ENCODE results near the gene C2orf49.

The C2orf49 gene

DNA sequence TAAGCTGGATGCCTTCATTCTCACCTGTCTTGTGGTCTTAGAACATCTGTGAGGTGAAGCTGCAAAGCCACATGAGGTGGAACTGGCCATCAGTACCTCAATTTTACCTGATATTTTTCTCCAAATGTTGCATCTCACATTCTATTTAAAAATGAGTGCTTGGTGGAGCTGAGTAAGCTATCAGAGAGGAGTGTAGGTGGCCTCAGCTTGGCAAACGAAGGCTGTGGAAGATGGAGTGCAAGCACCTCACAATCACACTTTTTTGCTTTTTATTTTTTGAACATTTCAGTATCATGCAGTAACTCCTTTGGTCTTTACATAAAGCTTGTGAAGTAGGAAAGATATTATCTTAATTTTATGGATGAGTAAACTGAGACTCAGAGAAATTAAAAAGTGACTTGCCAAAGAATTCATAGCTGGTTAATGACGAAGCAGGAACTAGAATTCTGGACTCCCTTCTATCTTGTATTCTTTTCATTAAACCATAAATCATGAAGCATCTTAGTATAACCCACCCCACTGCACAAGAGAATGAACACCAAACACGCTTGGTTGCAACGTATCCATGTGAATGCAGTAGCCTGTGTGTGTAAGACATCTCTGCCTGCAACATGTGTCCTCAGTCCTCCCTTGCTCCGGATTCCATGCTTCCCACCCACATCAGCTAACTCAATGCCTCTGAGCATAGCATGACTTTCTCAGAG is 27.2 kb downstream of the C2orf49 start:
- no peak for DNase-seq

DNA sequence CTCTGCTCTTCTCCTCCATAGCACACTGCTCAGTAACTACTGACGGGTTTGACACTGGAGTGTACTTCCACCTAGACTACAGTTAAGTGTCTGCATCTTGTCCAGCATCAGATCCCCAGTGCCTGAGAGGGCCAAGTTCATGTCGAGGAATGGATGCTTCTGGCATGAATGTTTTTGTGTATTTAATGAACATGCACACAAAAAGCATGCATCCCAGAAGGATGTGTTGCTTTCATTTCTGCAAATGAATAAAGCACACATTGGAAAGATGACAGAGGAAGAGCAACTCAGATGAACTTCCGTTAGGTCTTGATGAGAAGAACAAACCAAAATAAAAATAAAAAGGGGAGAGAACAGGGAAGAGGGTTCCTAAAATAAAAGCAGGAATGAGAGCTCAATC is 27.9 kb downstream of the C2orf49 start:
- DNase-seq, result no peak

DNA sequence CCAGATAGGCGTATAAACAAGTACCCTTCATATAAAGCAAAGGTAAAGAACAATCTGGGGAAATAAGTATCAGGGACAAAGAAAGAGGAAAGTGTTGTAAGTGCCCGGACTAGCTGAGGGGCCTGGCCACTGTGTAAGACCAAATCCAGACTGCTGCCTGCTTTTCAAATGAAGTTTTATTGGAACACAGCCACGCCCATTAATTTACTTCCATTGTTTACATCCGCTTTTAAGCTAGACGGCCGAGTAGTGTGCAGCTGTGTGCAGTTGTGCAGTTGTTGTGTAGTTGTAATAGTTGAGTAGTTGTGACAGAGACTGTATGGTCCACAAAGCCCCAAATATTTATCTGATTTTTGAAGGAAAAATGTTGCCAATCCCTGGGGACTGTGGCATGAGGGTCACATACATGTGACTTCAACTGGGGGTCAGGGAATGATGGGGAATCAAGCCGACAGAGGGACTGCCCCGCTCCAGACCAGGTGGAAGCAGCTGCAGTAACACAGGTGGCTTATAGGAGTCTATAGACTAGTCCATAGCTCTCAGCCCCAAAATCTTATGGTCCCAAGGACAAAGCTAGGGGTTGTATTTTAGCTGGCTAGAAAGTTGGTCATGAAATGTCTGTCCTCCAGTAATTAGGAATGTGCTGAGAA is 31.5 kb downstream of the C2orf49 start:
- no peak for DNase-seq

DNA sequence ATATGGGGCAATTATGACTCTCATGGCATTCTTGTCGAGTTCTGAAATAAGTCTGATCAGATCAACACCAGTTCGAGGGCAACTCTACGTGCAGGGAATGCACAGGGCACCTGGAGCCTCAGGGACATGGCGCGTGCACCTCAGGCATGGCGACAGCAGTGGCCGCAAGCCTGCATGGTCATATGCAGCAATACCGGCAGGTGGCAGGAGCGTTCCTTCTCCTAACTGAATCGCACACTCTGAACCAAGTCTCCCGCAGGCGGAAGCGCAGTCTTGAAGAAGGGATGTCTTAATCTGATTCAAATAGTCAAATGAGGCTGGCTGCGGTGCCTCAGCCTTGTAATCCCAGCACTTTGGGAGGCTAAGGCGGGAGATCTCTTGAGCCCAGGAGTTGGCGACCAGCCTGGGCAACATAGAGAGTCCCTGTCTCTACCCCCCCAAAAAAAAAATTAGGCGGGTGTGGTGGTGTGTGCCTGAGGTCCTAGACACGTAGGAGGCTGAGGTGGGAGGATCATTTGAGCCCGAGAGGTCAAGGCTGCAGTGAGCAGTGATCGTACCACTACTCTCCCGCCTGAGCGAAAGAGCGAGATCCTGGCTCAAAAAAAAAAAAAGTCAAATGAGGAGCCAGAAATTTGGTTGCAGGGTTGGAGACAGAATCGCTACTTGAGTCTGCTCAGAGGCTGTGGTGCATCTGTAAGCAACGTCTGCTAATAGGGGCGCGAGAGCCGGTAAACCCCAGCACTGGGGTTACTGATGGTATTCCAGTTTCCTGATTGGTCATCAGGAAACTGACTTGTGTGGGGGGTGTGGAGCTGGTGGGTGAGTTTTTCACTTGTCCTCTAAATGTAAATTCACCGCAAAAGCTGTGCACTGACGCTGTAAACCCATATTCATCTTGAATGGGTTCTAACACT is 32.7 kb downstream of the C2orf49 start:
- DNase-seq, result peak; percentile 20 to 72

DNA sequence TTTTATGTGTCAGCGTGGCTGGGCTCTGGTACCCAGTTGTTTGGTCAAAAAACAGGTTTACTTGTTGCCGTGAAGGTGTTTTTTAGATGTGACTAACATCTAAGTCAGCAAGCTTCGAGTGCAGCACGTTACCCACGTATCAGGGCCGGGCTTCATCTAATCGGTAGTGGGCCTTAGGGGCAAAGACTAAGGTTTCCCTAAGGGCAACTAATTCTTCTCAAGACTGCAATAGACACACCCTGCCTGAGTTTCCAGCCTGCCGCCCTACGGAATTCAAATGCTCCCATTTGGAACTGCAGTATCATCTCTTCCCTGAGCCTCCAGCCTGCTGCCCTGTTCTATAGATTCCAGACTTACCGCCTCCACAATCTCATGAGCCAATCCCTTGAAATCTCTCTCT is 33.8 kb downstream of the C2orf49 start:
- no peak for DNase-seq

DNA sequence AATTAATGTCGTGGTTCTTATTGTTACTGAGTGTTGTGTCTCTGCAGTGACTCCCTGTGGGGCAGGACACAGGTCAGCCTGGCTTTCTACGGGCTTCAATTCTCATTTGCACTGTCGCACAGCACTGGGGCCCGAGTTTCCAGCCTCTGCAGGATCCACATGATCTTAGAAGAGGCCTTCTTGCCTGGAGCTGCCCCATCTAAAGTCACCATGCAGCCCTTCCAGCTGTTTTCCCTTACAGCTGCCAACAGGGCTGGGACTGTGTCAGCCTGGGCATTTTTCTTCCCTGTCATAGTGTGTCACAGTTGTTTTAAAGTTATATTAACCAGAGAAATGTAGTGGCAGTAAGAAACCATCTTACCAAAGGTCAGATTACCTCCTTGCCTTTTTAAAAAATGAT is 34.5 kb downstream of the C2orf49 start:
- DNase-seq, result no peak

DNA sequence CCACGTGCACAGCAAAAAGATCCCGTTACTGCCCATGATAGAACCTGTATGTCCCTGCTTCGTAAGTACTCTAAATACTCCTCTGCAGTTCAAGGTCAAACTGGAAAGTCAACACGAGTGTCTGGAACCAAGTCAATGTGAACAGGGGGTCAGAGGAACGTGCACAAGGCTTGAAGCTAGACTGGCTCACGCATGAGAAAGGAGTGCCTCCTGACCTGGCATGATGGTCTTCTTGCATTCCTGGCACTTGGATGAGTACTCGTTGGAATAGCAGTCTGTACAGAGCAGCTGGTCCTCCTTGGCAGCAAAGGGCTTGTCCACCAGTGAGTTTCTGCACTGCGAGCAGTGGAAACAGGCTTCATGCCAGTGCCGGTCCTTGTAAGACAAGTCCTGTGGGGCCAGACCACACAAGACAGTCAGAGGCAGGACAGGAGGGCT is 36.0 kb downstream of the C2orf49 start:
- DNase-seq, result peak in 1 of 2 experiments; percentile 74

DNA sequence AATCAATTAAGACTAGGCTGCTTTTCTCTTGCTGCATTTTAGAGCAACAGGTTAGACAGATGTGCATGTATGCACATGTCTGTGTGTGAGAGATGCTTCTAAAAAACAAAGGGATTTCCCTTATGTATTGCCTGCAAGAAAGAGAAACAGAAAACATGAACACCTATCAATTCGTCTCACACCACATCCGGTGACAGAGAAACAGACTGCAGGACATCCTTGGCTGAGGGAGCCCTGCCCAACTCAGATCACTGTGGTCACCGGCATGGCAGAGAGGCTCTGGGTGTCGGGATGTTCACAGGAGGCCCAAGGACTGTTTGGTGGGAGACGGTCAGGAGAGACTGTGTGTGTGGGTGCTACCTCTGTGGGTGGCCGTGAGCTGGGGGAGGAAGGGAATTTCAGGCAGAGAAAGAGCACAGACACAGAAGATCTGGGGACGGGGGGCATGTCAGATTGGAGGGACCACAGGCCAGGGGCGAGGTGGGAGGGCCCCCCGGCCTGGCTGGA is 36.6 kb downstream of the C2orf49 start:
- DNase-seq, result no peak

DNA sequence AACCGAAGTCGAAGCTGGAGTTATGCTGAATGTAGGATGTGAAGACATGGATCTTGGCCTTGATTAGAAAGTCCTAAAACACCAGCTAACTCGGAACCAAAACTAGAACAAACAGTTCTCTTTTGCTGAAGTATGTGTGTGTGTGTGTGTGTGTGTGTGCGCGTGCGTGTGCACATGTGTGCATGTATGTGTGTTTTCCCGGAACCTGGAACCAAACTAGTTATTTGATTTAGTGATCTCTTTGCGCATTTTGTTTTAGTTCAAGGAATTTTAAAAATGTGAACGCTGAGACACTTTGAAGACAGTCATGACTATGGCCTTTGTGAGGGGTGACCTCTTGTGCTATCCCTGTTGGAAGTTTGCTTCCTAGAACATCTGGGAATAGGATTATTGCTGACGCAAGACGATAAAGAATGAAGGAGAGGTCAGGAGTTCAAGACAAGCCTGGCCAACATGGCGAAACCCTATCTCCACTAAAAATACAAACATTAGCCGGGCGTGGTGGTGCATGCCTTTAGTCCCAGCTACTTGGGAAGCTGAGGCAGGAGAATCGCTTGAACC is 37.7 kb downstream of the C2orf49 start:
- no peak for DNase-seq

DNA sequence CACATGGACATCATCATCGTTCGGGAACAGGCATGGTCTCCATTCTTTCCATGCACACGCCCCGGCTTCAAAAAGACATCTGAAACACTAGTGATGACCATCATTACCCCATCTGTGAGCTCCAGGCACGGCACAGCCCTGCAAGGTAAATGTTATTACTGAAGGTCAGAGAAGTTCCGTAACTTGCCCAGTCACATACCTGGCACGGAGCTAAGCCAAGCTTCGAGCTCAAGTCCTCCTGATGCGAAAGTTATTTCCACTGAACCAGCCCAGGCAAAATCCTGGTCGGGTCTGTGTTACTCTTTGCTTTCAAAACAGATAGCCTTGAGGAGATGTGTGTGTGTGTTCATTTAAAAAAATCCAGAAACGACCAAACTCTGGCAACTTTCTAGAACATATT is 38.7 kb downstream of the C2orf49 start:
- DNase-seq, result no peak

DNA sequence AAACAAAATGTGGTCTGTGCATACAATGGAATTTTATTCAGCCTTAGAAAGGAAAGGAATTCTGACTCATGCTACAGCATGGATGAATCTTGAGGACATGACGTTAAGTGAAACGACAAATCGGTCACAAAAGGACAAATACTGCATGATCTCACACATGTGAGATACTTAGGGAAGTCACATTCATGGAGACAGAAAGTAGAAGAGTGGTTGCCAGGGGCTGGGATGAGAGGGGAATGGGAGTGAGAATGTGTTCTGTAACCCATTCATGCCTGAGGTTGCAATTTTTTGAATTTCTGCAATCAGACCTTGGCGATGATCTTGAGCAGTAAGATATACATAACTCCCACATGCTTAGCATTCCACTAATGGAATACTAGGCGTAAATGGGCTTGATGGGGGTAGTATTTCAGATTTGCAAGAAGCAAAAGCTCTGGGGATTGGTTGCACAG is 39.5 kb downstream of the C2orf49 start:
- no peak for DNase-seq

DNA sequence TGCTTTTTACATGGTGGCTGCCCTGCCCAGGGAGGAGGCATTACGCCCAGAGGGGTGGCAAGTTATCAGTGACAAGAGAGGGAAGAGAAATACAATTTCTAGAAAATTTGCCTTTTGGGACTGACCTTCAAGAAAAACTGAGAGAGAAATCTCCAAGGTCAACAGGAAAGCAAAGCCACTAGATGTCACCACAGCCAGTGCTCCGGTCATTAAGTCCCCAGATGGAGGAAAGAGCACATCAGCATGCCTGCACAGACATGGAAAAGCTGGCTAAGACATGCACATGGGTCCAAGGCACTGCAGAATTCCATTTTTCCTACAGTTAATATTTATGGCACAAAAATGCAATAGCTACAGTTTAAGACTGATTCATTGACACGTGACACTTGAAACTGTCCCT is 40.5 kb downstream of the C2orf49 start:
- DNase-seq, result no peak

DNA sequence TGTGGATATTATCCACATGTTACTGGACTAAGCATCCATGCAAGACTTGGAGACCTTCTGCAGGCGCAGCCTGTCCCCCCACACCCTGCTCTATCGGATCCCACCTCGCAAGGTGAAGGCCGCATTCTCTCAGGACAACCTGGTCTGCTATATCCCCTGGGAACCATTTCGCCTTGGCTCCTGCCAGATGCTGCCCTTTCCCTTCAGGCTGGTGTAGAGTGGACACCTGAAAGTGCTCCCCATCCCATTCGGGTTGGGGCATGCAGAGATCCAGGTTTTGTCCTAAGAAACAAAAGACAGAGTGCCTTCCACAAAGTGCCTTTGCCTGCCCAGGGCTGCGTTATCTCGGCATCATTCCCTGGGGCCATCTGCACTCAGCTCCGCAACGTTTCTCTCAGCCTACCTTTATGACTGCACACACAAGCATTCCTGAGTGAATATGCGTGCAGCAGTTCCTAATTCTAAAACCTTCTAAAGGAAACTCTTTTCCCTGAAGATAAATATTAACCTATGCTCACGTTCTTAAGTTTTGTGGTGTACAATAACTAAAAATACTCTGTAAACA is 41.0 kb downstream of the C2orf49 start:
- no peak for DNase-seq

DNA sequence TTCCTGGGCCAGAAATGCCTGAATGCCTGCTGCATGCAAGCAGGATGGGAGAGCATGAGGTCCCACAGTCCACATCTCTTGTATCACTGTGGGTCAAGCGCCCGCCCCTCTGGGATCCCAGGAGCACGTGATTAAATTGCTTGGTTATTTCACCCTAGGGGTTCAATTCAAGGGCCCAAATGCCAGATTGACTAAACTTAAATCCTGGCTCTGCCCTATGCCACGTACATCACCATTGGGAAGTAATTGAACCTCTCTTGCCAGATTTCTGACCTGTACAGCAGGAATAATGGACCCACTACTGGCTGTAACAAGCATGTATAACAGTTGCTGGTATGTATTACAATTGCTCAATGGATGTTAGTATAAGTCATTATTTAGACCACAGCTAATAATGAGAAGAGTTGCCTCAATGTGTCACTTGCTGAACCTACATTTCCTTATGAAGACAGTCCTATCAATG is 41.6 kb downstream of the C2orf49 start:
- DNase-seq, result no peak

DNA sequence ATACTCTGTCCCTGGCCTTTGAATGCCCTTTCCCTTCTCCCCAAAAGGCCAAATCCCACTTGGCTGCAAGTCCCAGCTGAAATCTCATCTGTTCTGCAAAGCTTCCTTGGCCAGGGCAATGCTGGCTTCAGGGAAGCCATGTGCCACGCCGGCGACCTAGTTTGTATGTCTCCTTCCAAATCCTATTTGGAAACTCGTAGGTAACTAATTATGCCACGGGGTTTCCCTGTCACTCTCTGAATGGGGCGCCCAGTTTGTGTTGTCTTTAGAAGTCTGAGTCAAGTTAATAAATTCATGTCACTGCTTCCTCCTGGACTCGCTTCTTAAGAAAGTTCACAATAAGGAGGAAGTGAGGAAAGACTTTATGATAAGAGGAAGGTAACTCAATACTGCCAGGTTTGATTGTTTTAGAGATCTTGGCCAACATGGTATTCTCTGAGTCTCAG is 42.4 kb downstream of the C2orf49 start:
- no peak for DNase-seq

DNA sequence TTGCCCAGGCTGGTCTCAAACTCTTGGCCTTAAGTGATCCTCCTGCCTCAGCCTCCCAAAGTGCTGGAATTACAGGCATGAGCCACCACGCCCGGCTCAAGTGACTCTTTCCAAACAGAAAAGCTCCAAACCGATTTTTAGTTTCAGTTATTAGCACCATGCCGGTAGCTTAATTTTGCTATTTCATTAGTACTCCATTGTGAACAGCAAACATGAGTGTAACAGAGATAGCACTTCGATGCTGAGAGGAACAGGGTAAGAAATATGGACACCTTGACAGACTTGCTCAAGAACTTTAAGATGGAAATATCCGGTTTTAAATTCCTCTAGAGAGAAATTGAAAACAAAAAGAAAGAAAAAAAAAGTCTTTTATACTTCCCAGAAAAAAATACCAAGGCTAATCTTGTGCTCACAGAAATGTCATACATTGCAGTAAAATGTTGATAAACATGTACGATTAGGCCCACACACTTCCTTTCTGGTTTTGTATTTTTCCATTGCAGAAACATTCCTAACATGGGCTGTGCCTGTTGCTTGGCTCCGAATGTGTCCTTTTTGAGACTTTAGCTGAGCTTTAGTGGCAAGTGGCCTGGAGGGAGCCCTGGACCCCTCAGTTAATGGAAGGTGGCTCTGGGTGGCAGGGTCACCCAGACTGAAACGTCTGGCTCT is 43.2 kb downstream of the C2orf49 start:
- DNase-seq, result no peak

DNA sequence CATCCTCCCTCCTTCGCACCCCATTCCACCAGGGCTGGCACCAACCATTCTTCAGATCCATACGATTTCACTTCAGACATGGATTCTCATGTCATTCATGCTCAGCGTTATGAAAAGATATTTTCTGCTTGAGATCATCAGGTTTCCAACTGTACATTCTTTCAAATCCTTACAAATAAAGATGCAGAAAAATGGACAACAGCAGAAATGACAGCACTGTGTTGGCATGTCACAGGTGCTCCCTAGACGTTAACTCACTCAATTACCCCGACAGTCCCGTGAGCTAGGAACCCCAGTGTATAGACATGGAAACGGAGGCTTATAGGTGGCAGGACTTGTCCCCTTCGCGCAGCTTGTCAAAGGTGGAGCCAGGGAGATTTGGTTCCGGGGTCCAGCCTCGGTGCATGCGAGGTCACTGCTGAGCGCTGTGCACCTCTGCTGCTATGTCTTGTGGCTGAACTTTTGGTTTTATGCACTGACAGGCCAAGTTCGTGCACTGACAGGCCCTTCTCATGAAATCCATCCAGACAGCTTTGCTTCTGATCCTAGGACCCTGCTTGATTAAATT is 43.8 kb downstream of the C2orf49 start:
- no peak for DNase-seq

DNA sequence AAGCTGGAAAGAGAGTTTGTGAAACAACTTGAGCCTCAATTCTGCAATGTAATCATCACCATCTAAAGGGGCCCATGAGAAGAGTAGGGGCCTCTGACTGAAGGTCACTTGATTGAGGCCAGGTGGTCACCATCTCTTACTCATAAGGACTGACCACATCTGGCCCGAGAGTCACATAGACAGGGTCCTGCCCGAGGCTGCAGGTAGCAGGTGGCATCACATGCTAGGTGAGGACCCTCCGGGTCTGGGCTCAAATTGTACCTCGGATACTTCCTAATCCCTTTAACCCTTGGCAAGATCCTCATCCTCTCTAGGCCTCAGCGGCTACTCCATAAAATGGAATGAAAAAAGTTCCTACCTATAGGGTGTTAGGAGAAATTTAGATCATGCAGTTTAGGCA is 44.8 kb downstream of the C2orf49 start:
- DNase-seq, result no peak

DNA sequence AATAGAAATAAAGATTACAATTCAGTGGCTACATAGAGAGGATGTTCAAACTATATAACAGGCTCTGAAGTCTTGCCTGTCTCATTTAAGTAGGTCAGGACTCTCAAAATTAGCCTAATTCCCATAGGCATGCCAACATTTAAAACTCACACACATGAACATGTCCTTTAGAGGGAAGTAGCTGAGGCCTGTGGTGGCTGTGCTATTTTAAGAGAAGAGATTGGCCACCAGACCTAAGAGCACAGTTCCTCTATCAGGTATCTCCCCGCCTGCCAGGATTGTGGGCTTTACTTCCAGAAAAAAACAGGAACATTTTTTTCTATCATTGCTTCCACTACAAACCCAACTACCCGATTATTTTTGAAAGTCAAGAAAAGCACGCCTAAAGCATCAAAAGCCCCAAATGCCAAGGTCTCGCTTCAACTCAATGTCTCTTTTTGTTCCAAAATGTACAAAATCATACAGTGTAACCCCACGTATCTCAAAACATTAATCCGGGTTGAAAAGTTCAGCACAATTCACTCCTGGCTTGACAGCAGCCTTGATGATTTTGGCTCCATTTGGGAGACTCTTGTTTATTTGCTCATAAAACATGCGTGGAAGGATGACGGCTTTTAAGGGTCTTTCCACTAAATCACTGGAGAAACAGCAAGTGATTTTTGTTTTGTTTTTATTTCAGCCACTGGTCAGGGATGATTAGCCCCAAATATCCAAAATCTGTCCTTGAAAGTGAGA is 46.3 kb downstream of the C2orf49 start:
- DNase-seq, result no peak

DNA sequence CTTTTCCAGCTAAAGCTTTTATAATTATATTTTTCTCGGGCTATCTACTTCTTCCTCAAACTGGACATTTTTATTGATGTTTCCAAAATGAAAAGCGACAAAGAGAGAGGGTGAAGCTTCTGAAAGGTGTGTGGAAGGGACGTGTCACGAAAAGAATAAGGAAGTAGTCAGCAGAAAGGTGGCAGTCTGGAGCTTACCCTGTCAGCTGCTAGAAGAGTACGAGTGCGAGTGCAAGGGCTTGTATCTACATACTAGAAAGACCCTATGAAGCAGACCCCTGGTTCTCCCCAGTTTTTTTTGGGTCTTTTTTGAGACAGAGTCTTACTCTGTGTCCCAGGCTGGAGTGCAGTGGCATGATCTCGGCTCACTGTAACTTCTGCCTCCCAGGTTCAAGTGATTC is 46.9 kb downstream of the C2orf49 start:
- no peak for DNase-seq

DNA sequence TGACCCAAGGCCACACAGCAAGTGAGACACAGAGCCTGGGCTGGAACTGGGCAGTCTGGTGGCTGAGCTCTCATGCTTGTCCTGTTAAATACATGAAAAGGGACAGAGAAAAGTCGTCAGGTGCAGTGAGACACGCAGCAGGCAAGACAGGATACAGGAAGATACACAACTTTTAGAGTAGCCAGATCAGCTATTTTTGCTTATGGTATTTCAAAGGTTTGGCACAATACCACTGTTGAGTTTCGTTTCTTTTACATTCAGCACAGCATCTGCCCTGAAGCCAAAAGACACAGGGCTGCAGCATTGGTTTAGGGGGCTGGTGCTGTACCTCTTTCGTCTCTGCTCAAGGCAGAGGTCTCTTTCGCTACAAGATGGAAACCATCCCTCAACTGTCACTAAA is 47.5 kb downstream of the C2orf49 start:
- DNase-seq, result no peak

All from NCI-H446 (cell line).